CD4-positive, CD25-positive, alpha-beta regulatory T cell (primary cell): ENCODE measurements around the gene MRPL48. TPM values are rescaled to one million over a fixed set of nuclear protein-coding genes. Genes with fewer than 3 reads are reported as not detected.
A peak's percentile ranks its signal among the peaks of the same experiment; 100 is the strongest.

ENCODE experiments used
- ATAC-seq, 2 donors: fragments of 150-1000 bp; cut with Tn5 transposase; one replicate each; pipeline ENCODE4 v1.10.0; 2021; ENCODE audit warnings: low read depth in 2 of 2, moderate number of reproducible peaks in 2 of 2, moderate library complexity in 1 of 2
- DNase-seq, 3 donors: peaks; one replicate each; pipeline versions ENCODE4 v3.0.0 to v3.0.0-alpha.2; 2012 to 2022; ENCODE audit warnings: mixed read lengths in 1 of 3
- H3K27ac ChIP-seq: one replicate; pipeline ENCODE4 v1.7.0; 2013; ENCODE audit warnings: mild to moderate bottlenecking, low read length; ENCODE audit not compliant: insufficient read depth, poor library complexity, severe bottlenecking
- H3K27me3 ChIP-seq: one replicate; pipeline ENCODE4 v1.7.0; 2013; ENCODE audit warnings: low read length; ENCODE audit not compliant: control insufficient read depth, insufficient read depth
- H3K36me3 ChIP-seq: one replicate; pipeline ENCODE4 v1.7.0; 2013; ENCODE audit warnings: mild to moderate bottlenecking, low read length, moderate library complexity; ENCODE audit not compliant: control insufficient read depth, insufficient read depth
- H3K4me1 ChIP-seq: 2 replicates; pipeline ENCODE4 v1.7.0; 2013; ENCODE audit warnings: mild to moderate bottlenecking, low read length; ENCODE audit not compliant: insufficient read depth, control insufficient read depth, poor library complexity, severe bottlenecking
- H3K4me3 ChIP-seq: one replicate; pipeline ENCODE4 v1.7.0; 2013; ENCODE audit warnings: low read depth, mild to moderate bottlenecking, low read length, moderate library complexity
- H3K9me3 ChIP-seq, 2 experiments: 1 replicate in 1 of 2; 2 replicates in 1 of 2; pipeline ENCODE4 v1.7.0; 2013; ENCODE audit warnings: low read length in 2 of 2, mild to moderate bottlenecking in 1 of 2, moderate library complexity in 1 of 2; ENCODE audit not compliant: control insufficient read depth in 2 of 2
- H3K27ac Mint-ChIP-seq, 3 donors: one replicate each; pipeline ENCODE4 v1.8.0; 2020 to 2022; ENCODE audit warnings: mild to moderate bottlenecking in 3 of 3, mixed read lengths in 3 of 3, moderate library complexity in 2 of 3
- H3K27me3 Mint-ChIP-seq: one replicate; pipeline ENCODE4 v1.8.0; 2022; ENCODE audit warnings: mild to moderate bottlenecking, mixed read lengths
- H3K36me3 Mint-ChIP-seq: one replicate; pipeline ENCODE4 v1.8.0; 2020; ENCODE audit warnings: mixed read lengths
- H3K4me1 Mint-ChIP-seq, 4 donors: one replicate each; pipeline ENCODE4 v1.8.0; 2020 to 2022; ENCODE audit warnings: mixed read lengths in 4 of 4, mild to moderate bottlenecking in 1 of 4
- H3K4me3 Mint-ChIP-seq, 4 donors: one replicate each; pipeline ENCODE4 v1.8.0; 2020 to 2022; ENCODE audit warnings: mild to moderate bottlenecking in 4 of 4, mixed read lengths in 4 of 4, moderate library complexity in 3 of 4
- H3K9me3 Mint-ChIP-seq, 7 donors: one replicate each; pipeline ENCODE4 v1.8.0; 2020 to 2022; ENCODE audit warnings: mixed read lengths in 7 of 7, mild to moderate bottlenecking in 3 of 7, moderate library complexity in 2 of 7
- polyA plus RNA-seq, 4 donors: library from polyadenylated mRNA; unstranded; fragments of 300-500 nt; fragmentation: Illumina TruSeq; gene quantifications; one replicate each; pipeline ENCODE4 v1.2.3, GENCODE V29; 2021
- total RNA-seq: library from RNA; stranded (reverse); gene quantifications from one replicate; pipeline ENCODE4 v1.2.3, GENCODE V29; 2022

The MRPL48 gene
- total and polyA plus RNA-seq, 5 donors from 2014 or later, result 25.7 to 70.8 (median 65.4) TPM

GRCh38 chr11:73810637-73811036 lies 23.0 kb downstream of the MRPL48 start:
- Mint-ChIP-seq H3K9me3 (peaks cover 0 to 2% (median 0%) of the 10 kb centered on the region in 7 donors), H3K27ac (no peak overlapping the region), H3K36me3 (peaks cover 18% of the 10 kb centered on the region), H3K27me3 (no peaks in the 10 kb centered on the region), H3K4me1 (peaks cover 2 to 14% (median 5%) of the 10 kb centered on the region in 4 donors), H3K4me3 (no peak overlapping the region)
- H3K27me3 ChIP-seq, result no peaks in the 10 kb centered on the region
- H3K4me1 ChIP-seq, result no peaks in the 10 kb centered on the region
- no peak for DNase-seq
- peaks cover 4% of the 10 kb centered on the region for H3K36me3 ChIP-seq
- H3K9me3 ChIP-seq, result no peaks in the 10 kb centered on the region
- no peak for ATAC-seq
- no peak overlapping the region for H3K27ac ChIP-seq
- no peak overlapping the region for H3K4me3 ChIP-seq

GRCh38 chr11:73812234-73812633 lies 24.6 kb downstream of the MRPL48 start:
- H3K27ac Mint-ChIP-seq, result peak overlapping the region in 1 of 3 donors; percentile 35
- H3K9me3 Mint-ChIP-seq, result peaks cover 0 to 2% (median 0%) of the 10 kb centered on the region in 7 donors
- Histone ChIP-seq H3K27me3 (no peaks in the 10 kb centered on the region), H3K36me3 (no peaks in the 10 kb centered on the region), H3K27ac (no peak overlapping the region), H3K4me3 (no peak overlapping the region), H3K9me3 (no peaks in the 10 kb centered on the region), H3K4me1 (no peaks in the 10 kb centered on the region)
- H3K4me1 Mint-ChIP-seq, result peaks cover 0 to 7% (median 4%) of the 10 kb centered on the region in 4 donors
- H3K4me3 Mint-ChIP-seq, result no peak overlapping the region
- ATAC-seq (no peak), DNase-seq (no peak)
- peaks cover 13% of the 10 kb centered on the region for H3K36me3 Mint-ChIP-seq
- H3K27me3 Mint-ChIP-seq, result no peaks in the 10 kb centered on the region

- Mint-ChIP-seq H3K4me1 (peaks cover 4 to 7% (median 6%) of the 10 kb centered on the region in 4 donors), H3K27me3 (no peaks in the 10 kb centered on the region), H3K9me3 (peaks cover 0 to 2% (median 0%) of the 10 kb centered on the region in 7 donors), H3K4me3 (no peak overlapping the region), H3K36me3 (peaks cover 12% of the 10 kb centered on the region), H3K27ac (no peak overlapping the region)
- no peak for ATAC-seq
- no peak for DNase-seq
- no peak overlapping the region for H3K27ac ChIP-seq
- no peaks in the 10 kb centered on the region for H3K36me3 ChIP-seq
- H3K4me1 ChIP-seq, result no peaks in the 10 kb centered on the region
- H3K27me3 ChIP-seq, result no peaks in the 10 kb centered on the region
- H3K4me3 ChIP-seq, result no peak overlapping the region
- no peaks in the 10 kb centered on the region for H3K9me3 ChIP-seq
Observed at GRCh38 chr11:73814812-73815211, 27.1 kb downstream of the MRPL48 start.

- no peaks in the 10 kb centered on the region for H3K27me3 ChIP-seq
- Mint-ChIP-seq H3K36me3 (peaks cover 12% of the 10 kb centered on the region), H3K4me1 (peaks cover 0 to 5% (median 4%) of the 10 kb centered on the region in 4 donors), H3K4me3 (no peak overlapping the region), H3K27ac (no peak overlapping the region), H3K9me3 (no peaks in the 10 kb centered on the region), H3K27me3 (no peaks in the 10 kb centered on the region)
- peaks cover 5% of the 10 kb centered on the region for H3K36me3 ChIP-seq
- H3K4me1 ChIP-seq, result no peaks in the 10 kb centered on the region
- DNase-seq (no peak), ATAC-seq (no peak)
- H3K27ac ChIP-seq, result no peak overlapping the region
- no peak overlapping the region for H3K4me3 ChIP-seq
- H3K9me3 ChIP-seq, result no peaks in the 10 kb centered on the region
Observed at GRCh38 chr11:73818846-73819245, 31.2 kb downstream of the MRPL48 start.

- Histone ChIP-seq H3K4me3 (no peak overlapping the region), H3K36me3 (peaks cover 27% of the 10 kb centered on the region), H3K27ac (no peak overlapping the region), H3K27me3 (no peaks in the 10 kb centered on the region), H3K9me3 (no peaks in the 10 kb centered on the region), H3K4me1 (no peaks in the 10 kb centered on the region)
- peaks cover 34% of the 10 kb centered on the region for H3K36me3 Mint-ChIP-seq
- no peak for ATAC-seq
- no peak overlapping the region for H3K27ac Mint-ChIP-seq
- H3K4me3 Mint-ChIP-seq, result no peak overlapping the region
- peaks cover 0 to 2% (median 0%) of the 10 kb centered on the region in 7 donors for H3K9me3 Mint-ChIP-seq
- no peaks in the 10 kb centered on the region for H3K4me1 Mint-ChIP-seq
- H3K27me3 Mint-ChIP-seq, result no peaks in the 10 kb centered on the region
- DNase-seq, result no peak
Observed at GRCh38 chr11:73830261-73830660, 42.6 kb downstream of the MRPL48 start.

- Mint-ChIP-seq H3K9me3 (peaks cover 0 to 2% (median 0%) of the 10 kb centered on the region in 7 donors), H3K27me3 (no peaks in the 10 kb centered on the region), H3K36me3 (peaks cover 35% of the 10 kb centered on the region), H3K4me1 (no peaks in the 10 kb centered on the region), H3K4me3 (no peak overlapping the region), H3K27ac (no peak overlapping the region)
- Histone ChIP-seq H3K27ac (no peak overlapping the region), H3K4me1 (no peaks in the 10 kb centered on the region), H3K4me3 (no peak overlapping the region), H3K9me3 (no peaks in the 10 kb centered on the region), H3K27me3 (no peaks in the 10 kb centered on the region), H3K36me3 (peaks cover 17% of the 10 kb centered on the region)
- DNase-seq, result no peak
- no peak for ATAC-seq
Observed at GRCh38 chr11:73833067-73833466, 45.4 kb downstream of the MRPL48 start.

GRCh38 chr11:73838443-73839122 lies 50.9 kb downstream of the MRPL48 start:
- H3K36me3 Mint-ChIP-seq, result peaks cover 41% of the 10 kb centered on the region
- ATAC-seq (no peak), DNase-seq (no peak)
- no peaks in the 10 kb centered on the region for H3K27me3 ChIP-seq
- no peaks in the 10 kb centered on the region for H3K4me1 ChIP-seq
- H3K9me3 Mint-ChIP-seq, result peaks cover 0 to 2% (median 0%) of the 10 kb centered on the region in 7 donors
- no peaks in the 10 kb centered on the region for H3K9me3 ChIP-seq
- no peaks in the 10 kb centered on the region for H3K27me3 Mint-ChIP-seq
- peaks cover 13% of the 10 kb centered on the region for H3K36me3 ChIP-seq
- no peak overlapping the region for H3K4me3 ChIP-seq
- H3K4me3 Mint-ChIP-seq, result no peak overlapping the region
- no peak overlapping the region for H3K27ac ChIP-seq
- peaks cover 0 to 6% (median 2%) of the 10 kb centered on the region in 4 donors for H3K4me1 Mint-ChIP-seq
- no peak overlapping the region for H3K27ac Mint-ChIP-seq

- no peaks in the 10 kb centered on the region for H3K27me3 ChIP-seq
- no peak overlapping the region for H3K27ac ChIP-seq
- no peak overlapping the region for H3K4me3 ChIP-seq
- H3K36me3 ChIP-seq, result peaks cover 15% of the 10 kb centered on the region
- Mint-ChIP-seq H3K4me3 (no peak overlapping the region), H3K9me3 (peaks cover 0 to 1% (median 0%) of the 10 kb centered on the region in 7 donors), H3K36me3 (peaks cover 40% of the 10 kb centered on the region), H3K27ac (no peak overlapping the region), H3K4me1 (peaks cover 0 to 6% (median 2%) of the 10 kb centered on the region in 4 donors), H3K27me3 (no peaks in the 10 kb centered on the region)
- DNase-seq, result no peak
- H3K4me1 ChIP-seq, result no peaks in the 10 kb centered on the region
- ATAC-seq, result no peak
- no peaks in the 10 kb centered on the region for H3K9me3 ChIP-seq
Observed at GRCh38 chr11:73839123-73839457, 51.4 kb downstream of the MRPL48 start.
